IgD-negative memory B cell (primary cell): ENCODE results near the gene DOCK1. TPM values are rescaled to one million over a fixed set of nuclear protein-coding genes. Genes with fewer than 3 reads are reported as not detected.
"Not testable (repeated sequence)": the region's sequence is repeated elsewhere in the genome, so short reads cannot be mapped to it uniquely, and the experiment has no call there.

Source experiments
- H3K27ac Mint-ChIP-seq, 3 donors: one replicate each; pipeline ENCODE4 v1.8.0; 2020 to 2022; ENCODE audit warnings: mild to moderate bottlenecking in 3 of 3, mixed read lengths in 3 of 3, moderate library complexity in 1 of 3
- H3K27me3 Mint-ChIP-seq: one replicate; pipeline ENCODE4 v1.8.0; 2021; ENCODE audit warnings: mixed read lengths
- H3K36me3 Mint-ChIP-seq: one replicate; pipeline ENCODE4 v1.8.0; 2020; ENCODE audit warnings: mild to moderate bottlenecking, mixed read lengths
- H3K4me1 Mint-ChIP-seq, 3 donors: one replicate each; pipeline ENCODE4 v1.8.0; 2020 to 2022; ENCODE audit warnings: mixed read lengths in 3 of 3, mild to moderate bottlenecking in 1 of 3
- H3K4me3 Mint-ChIP-seq, 4 donors: one replicate each; pipeline ENCODE4 v1.8.0; 2020 to 2022; ENCODE audit warnings: mild to moderate bottlenecking in 4 of 4, mixed read lengths in 4 of 4, moderate library complexity in 3 of 4
- H3K9me3 Mint-ChIP-seq, 3 donors: one replicate each; pipeline ENCODE4 v1.8.0; 2020 to 2021; ENCODE audit warnings: mixed read lengths in 3 of 3, mild to moderate bottlenecking in 1 of 3
- polyA plus RNA-seq: library from polyadenylated mRNA; unstranded; fragments of 300-500 nt; fragmentation: Illumina TruSeq; gene quantifications from one replicate; pipeline ENCODE4 v1.2.3, GENCODE V29; 2021

Gene DOCK1
- polyA plus RNA-seq, 1 donor from 2014 or later = not detected

DNA sequence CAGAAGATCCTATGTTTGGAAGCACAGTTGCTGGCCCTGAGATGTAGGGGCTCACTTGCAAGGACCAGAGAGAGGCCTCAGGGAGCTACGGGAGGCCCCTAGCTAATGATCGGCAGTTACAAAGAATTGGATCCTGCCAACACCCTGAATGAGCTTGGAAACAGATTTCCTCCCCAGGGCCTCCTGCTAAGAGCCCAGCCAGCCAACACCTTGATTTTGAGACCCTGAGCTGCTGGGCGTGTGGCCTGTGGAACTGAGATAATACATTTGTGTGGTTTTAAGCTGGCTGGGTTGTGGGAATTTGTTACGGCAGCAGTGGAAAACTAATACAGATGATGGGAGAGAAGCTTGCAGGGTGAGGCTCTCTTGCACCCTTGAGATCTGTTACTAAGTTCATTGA is 3.9 kb downstream of the DOCK1 start:
- Mint-ChIP-seq H3K4me1 (no peaks in the 10 kb centered on the region), H3K27ac (no peak overlapping the region), H3K9me3 (peaks cover 0 to 6% (median 3%) of the 10 kb centered on the region in 3 donors), H3K36me3 (no peaks in the 10 kb centered on the region), H3K27me3 (peaks cover 10% of the 10 kb centered on the region), H3K4me3 (no peak overlapping the region)

- no peak overlapping the region for H3K4me3 Mint-ChIP-seq
- H3K9me3 Mint-ChIP-seq = peaks cover 2 to 8% (median 4%) of the 10 kb centered on the region in 3 donors
- H3K36me3 Mint-ChIP-seq = no peaks in the 10 kb centered on the region
- H3K27me3 Mint-ChIP-seq = peaks cover 2% of the 10 kb centered on the region
- H3K27ac Mint-ChIP-seq = no peak overlapping the region
- H3K4me1 Mint-ChIP-seq = no peaks in the 10 kb centered on the region
Observed at GRCh38 chr10:126910196-126910595, 5.0 kb downstream of the DOCK1 start.

DNA sequence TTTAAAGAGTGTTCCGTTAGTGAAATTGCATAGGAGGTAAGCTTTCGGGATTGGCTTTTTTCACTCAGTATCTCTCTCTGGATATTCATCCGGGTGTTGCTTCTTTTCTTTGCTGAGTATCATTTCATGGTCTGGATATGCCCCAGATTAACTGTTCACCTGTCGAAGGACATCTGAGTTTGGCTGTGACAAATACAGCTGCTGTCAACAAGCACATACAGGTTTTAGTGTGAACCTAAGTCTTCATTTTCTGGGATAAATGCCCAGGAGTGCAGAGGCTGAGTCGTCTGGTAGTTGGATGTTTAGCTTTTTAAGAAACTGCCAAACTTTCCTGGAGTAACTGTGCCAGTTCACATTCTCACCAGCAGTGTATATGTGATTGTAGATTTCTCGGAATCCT is 5.6 kb downstream of the DOCK1 start:
- Mint-ChIP-seq H3K4me1 (no peaks in the 10 kb centered on the region), H3K9me3 (peaks cover 2 to 8% (median 4%) of the 10 kb centered on the region in 3 donors), H3K36me3 (no peaks in the 10 kb centered on the region), H3K27ac (no peak overlapping the region), H3K27me3 (peaks cover 2% of the 10 kb centered on the region), H3K4me3 (no peak overlapping the region)

GRCh38 chr10:126911301-126911700 is 6.1 kb downstream of the DOCK1 start:
- H3K4me3 Mint-ChIP-seq = no peak overlapping the region
- H3K36me3 Mint-ChIP-seq = no peaks in the 10 kb centered on the region
- peaks cover 2 to 8% (median 4%) of the 10 kb centered on the region in 3 donors for H3K9me3 Mint-ChIP-seq
- H3K27ac Mint-ChIP-seq = no peak overlapping the region
- H3K4me1 Mint-ChIP-seq = no peaks in the 10 kb centered on the region
- peaks cover 2% of the 10 kb centered on the region for H3K27me3 Mint-ChIP-seq

DNA sequence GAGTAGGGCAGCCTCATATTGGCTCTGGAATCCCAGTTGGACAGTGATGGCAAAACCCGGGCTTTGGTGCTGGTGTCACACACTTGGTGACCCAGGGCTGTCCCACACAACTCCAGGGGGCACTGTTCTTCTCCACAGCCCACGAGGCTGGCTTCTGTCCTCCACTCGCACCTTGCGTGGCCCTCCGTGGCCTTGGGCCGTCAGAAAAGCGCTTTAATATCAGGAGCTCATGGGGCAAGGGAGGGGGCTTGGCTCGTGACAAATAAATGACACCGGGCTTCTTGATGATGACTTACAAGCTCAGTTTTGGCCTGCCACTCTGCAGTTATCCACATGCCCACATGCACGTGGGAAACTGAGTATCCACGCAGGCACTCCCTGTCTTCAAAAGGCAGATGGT is 8.1 kb downstream of the DOCK1 start:
- Mint-ChIP-seq H3K4me3 (no peak overlapping the region), H3K27me3 (no peaks in the 10 kb centered on the region), H3K36me3 (peaks cover 1% of the 10 kb centered on the region), H3K27ac (no peak overlapping the region), H3K9me3 (peaks cover 2 to 8% (median 4%) of the 10 kb centered on the region in 3 donors), H3K4me1 (no peaks in the 10 kb centered on the region)

DNA sequence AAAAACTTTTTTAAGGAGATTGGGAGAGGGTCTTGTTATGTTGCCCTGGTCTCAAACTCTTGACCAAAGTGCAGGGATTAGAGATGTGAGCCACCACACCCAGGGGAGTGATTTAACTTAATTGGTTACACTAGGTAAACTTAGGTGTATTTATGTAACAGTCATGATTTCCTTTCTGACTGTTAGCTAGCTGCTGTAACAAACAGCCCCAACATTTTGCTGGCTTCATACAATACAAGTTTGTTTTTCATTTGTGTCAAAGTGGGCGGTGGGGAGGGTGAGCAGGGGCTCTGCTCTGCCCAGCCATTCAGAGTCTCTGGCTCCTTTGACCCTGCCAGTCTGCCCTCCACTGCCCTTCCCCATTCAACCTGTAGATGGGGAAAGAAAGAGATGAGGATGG is 9.3 kb downstream of the DOCK1 start:
- no peak overlapping the region for H3K4me3 Mint-ChIP-seq
- H3K27ac Mint-ChIP-seq = no peak overlapping the region
- peaks cover 2% of the 10 kb centered on the region for H3K36me3 Mint-ChIP-seq
- peaks cover under 1% of the 10 kb centered on the region for H3K27me3 Mint-ChIP-seq
- H3K9me3 Mint-ChIP-seq = peaks cover 2 to 8% (median 5%) of the 10 kb centered on the region in 3 donors
- H3K4me1 Mint-ChIP-seq = peaks cover 0 to 2% (median 0%) of the 10 kb centered on the region in 3 donors

DNA sequence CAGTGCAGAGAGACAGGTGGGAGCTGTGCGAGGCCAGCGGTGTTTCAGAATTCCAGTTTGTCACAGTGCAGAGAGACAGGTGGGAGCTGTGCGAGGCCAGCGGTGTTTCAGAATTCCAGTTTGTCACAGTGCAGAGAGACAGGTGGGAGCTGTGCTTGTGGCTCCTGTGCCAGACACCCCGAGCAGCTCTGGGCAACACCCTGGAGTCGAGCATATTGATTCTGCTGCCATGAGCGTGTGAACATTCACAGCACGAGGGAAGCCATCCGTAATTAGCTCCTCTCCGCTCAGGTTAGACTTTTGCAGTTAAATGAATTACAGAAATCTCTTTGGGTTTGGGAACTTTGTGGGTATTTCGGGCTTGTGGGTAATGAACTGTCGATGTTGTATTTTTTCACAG is 11.7 kb downstream of the DOCK1 start:
- not testable (repeated sequence) for H3K4me3 Mint-ChIP-seq, H3K36me3 Mint-ChIP-seq, H3K4me1 Mint-ChIP-seq, H3K27me3 Mint-ChIP-seq, H3K27ac Mint-ChIP-seq
- H3K9me3 Mint-ChIP-seq = peaks cover 4 to 12% (median 5%) of the 10 kb centered on the region in 3 donors

DNA sequence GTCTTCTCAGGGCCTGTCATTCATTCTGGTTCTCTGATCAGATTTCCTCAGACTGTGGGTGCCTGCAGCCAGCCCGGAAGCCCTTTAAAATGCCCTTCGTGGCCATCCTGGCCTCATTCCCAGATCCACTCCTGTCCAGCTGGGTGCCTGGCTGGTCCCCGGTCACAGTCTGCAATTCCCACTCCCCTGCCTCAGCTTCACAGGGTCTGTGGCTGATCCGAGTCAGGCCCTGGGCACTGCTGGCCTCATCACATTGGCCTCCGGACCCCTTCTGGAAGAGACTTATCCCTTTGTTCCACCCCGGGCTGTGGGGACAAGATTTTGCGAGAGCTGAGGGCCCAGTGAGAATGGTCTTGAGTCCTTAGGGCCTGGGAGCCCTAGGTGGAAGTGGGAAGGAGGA is 12.1 kb downstream of the DOCK1 start:
- peaks cover 4 to 12% (median 7%) of the 10 kb centered on the region in 3 donors for H3K9me3 Mint-ChIP-seq
- no peak overlapping the region for H3K27ac Mint-ChIP-seq
- peaks cover 2% of the 10 kb centered on the region for H3K36me3 Mint-ChIP-seq
- peaks cover 3% of the 10 kb centered on the region for H3K27me3 Mint-ChIP-seq
- H3K4me3 Mint-ChIP-seq = no peak overlapping the region
- H3K4me1 Mint-ChIP-seq = peaks cover 0 to 3% (median 0%) of the 10 kb centered on the region in 3 donors

DNA sequence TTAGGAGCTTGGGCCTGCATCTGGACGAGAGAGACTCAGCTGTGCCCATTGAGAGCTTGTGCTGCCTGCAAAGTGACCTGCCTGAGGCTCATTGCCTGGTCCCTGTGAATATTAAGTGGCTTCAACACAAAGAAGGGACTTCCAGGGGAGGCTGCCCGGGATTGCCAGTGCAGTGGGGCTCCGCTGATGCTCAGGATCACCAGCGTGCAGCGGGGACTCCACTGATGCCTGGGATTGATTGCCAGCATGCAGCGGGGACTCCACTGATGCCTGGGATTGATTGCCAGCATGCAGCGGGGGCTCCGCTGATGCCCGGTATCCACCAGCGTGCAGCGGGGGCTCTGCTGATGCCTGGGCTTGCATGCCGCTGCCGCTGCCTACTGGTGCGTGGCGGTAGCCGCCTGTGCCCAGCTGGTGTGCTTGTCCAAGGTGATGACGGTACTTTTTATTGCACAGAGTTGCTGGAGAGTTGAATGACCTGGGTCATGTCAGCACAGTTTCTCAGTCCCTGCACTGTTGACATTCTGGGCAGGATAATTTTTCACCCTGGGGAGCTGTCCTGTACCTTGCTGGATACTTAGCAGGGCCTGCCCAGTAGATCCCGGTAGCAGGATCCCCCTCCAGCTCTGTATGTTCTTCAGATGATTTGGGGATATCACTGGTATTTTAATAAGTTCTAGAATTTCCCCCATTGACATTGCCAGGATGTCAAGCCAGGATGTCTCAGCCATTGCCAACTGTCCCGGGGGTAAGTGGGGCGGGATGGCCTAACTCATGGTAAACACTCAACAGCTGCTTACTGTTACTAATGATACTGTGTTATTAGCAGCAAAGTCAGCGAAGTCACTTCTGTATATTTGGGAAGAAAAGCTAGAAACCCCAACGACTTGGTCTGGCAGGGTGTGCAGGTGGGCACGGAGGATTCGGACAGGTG is 13.0 kb downstream of the DOCK1 start:
- H3K36me3 Mint-ChIP-seq = peaks cover 2% of the 10 kb centered on the region
- peaks cover 3% of the 10 kb centered on the region for H3K27me3 Mint-ChIP-seq
- H3K4me1 Mint-ChIP-seq = peaks cover 0 to 3% (median 0%) of the 10 kb centered on the region in 3 donors
- peaks cover 4 to 12% (median 7%) of the 10 kb centered on the region in 3 donors for H3K9me3 Mint-ChIP-seq
- no peak overlapping the region for H3K4me3 Mint-ChIP-seq
- no peak overlapping the region for H3K27ac Mint-ChIP-seq

DNA sequence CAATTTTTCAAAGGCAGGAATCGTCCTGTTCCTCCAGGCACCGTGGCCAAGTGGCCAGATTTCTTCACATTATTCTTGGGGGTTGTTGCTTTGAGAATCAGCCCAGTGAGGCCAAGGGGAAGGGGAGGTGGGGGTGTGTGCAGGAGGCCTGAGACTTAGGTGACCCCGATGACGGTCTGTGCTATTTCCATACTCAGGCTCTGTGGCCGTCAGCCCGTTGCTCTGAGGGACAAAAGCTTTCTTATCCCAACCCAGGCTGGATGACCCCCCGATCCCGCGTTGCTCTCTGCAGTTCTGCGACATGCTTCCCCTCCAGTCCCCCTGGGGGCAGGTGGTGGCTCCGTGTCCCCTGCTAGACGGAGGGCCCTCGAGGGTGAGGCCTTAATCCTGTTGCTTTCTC is 14.2 kb downstream of the DOCK1 start:
- Mint-ChIP-seq H3K9me3 (peaks cover 4 to 8% (median 7%) of the 10 kb centered on the region in 3 donors), H3K27me3 (peaks cover 3% of the 10 kb centered on the region), H3K27ac (peak overlapping the region in 1 of 3 donors; percentile 62), H3K36me3 (peaks cover 2% of the 10 kb centered on the region), H3K4me3 (no peak overlapping the region), H3K4me1 (peaks cover 0 to 3% (median 0%) of the 10 kb centered on the region in 3 donors)

GRCh38 chr10:126921162-126921561 is 15.9 kb downstream of the DOCK1 start:
- Mint-ChIP-seq H3K27ac (no peak overlapping the region), H3K9me3 (peaks cover 3 to 5% (median 4%) of the 10 kb centered on the region in 3 donors), H3K4me3 (no peak overlapping the region), H3K27me3 (peaks cover 3% of the 10 kb centered on the region), H3K36me3 (peaks cover 2% of the 10 kb centered on the region), H3K4me1 (peaks cover 0 to 3% (median 0%) of the 10 kb centered on the region in 3 donors)

- Mint-ChIP-seq H3K4me1 (peaks cover 0 to 3% (median 0%) of the 10 kb centered on the region in 3 donors), H3K27me3 (peaks cover 3% of the 10 kb centered on the region), H3K9me3 (peaks cover 3 to 5% (median 4%) of the 10 kb centered on the region in 3 donors), H3K36me3 (peaks cover 1% of the 10 kb centered on the region), H3K4me3 (no peak overlapping the region), H3K27ac (no peak overlapping the region)
Observed at GRCh38 chr10:126921974-126922525, 16.8 kb downstream of the DOCK1 start.

DNA sequence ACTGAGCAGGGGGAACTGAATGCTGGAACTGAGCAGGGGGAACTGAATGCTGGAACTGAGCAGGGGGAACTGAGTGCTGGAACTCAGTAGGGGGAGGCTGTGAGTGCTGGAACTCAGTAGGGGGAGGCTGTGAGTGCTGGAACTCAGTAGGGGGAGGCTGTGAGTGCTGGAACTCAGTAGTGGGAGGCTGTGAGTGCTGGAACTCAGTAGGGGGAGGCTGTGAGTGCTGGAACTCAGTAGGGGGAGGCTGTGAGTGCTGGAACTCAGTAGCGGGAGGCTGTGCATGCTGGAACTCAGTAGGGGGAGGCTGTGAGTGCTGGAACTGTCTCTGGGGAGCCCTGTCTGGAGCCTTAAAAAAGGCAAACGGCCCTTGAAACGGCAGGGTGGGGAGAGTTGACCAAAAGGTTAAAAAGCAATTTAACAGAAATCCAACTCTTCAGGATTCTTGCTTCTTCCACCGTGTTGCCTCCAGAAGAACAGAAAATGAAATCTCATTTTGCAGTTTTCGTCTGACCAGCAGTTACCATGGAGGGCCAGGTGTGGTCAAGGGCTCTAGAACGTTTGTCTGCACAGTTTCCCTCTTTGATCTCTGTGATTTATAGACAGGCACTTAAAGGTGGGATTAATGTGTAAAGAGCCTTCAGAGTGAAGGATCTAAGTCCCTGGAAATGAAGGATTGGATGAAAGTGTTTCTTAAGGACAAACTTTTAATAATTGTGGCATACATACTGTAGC is 19.1 kb downstream of the DOCK1 start:
- Mint-ChIP-seq H3K4me1 (peaks cover 0 to 1% (median 0%) of the 10 kb centered on the region in 3 donors), H3K9me3 (peaks cover 1 to 8% (median 7%) of the 10 kb centered on the region in 3 donors), H3K27me3 (peaks cover 3% of the 10 kb centered on the region), H3K27ac (no peak overlapping the region), H3K4me3 (no peak overlapping the region), H3K36me3 (no peaks in the 10 kb centered on the region)

DNA sequence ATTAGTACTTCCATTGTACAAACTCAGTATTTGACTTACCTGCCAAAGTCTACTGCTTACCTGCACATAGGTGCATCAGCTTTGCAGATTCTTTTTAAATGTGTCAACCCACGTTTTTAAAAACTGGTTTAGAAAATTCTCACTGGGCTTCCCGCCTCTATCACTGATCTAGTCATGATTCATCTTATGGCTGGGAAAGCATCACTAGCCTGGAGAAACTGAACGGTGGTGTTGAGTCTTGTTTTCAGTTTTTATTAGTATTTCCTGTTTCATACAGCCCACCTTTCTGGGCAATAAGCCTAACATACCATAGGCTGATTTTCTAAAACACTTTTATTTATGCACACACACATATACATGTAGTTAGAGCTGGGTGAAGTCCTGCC is 19.7 kb downstream of the DOCK1 start:
- peaks cover 0 to 1% (median 0%) of the 10 kb centered on the region in 3 donors for H3K4me1 Mint-ChIP-seq
- H3K36me3 Mint-ChIP-seq = no peaks in the 10 kb centered on the region
- H3K27me3 Mint-ChIP-seq = no peaks in the 10 kb centered on the region
- no peak overlapping the region for H3K4me3 Mint-ChIP-seq
- peaks cover 3 to 8% (median 7%) of the 10 kb centered on the region in 3 donors for H3K9me3 Mint-ChIP-seq
- H3K27ac Mint-ChIP-seq = no peak overlapping the region

- Mint-ChIP-seq H3K27me3 (no peaks in the 10 kb centered on the region), H3K4me3 (no peak overlapping the region), H3K27ac (no peak overlapping the region), H3K4me1 (peaks cover 0 to 1% (median 0%) of the 10 kb centered on the region in 3 donors), H3K9me3 (peaks cover 3 to 4% (median 4%) of the 10 kb centered on the region in 3 donors), H3K36me3 (no peaks in the 10 kb centered on the region)
Observed at GRCh38 chr10:126926568-126926967, 21.3 kb downstream of the DOCK1 start.
